Spleen (tissue), 7 donors: ENCODE measurements around the gene GAREM1.

ENCODE experiments used
- POLR2AphosphoS5 ChIP-seq, 3 donors: sonication (generic); formaldehyde crosslinking; IDR thresholded peaks; one replicate each; pipeline ENCODE4 v1.5.1; 2017; ENCODE audit warnings: antibody characterized with exemption in 3 of 3
- TF ChIP-seq, protein P1 (sequence below), 11 experiments: fragments of 200-600 bp in 7 of 11; fragments of 450-650 bp in 4 of 11; sonication (generic) in 4 of 11; IDR thresholded peaks in 8 of 11; conservative IDR thresholded peaks in 3 of 11; 1 replicate in 7 of 11; 2 replicates in 4 of 11; pipeline versions ENCODE4 v1.4.0 to v1.8.0; 2016 to 2021; ENCODE audit warnings: antibody characterized with exemption in 11 of 11, inconsistent platforms in 4 of 11, mild to moderate bottlenecking in 1 of 11
- donor health status: DM: no; HTN: no; CAD: no; lungs with moderate emphysema.
- donor health status: DM: no; HTN: no; CAD: no.
- donor health status: DM: no; HTN: no; CAD: no.

DNA sequence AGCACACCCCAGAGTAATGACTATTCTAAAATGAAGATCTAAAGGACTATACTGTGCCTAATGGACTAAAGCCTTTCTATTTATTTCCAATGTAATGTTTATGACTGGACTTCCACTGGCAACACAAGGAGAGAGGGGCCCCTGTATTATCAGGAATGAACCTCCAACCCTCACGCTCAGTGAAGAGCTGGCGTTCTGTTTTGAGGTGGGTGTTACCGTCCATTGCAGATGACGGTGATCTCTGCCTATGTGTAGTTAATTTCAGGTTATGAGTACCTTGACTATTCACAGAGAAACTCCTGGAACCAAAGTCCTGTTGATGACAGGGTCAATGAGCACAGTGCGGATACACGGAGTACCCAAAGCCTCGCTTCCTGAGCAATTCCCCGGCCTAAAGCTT is 195.5 kb downstream of the GAREM1 start:
- TF ChIP-seq, protein P1, sequence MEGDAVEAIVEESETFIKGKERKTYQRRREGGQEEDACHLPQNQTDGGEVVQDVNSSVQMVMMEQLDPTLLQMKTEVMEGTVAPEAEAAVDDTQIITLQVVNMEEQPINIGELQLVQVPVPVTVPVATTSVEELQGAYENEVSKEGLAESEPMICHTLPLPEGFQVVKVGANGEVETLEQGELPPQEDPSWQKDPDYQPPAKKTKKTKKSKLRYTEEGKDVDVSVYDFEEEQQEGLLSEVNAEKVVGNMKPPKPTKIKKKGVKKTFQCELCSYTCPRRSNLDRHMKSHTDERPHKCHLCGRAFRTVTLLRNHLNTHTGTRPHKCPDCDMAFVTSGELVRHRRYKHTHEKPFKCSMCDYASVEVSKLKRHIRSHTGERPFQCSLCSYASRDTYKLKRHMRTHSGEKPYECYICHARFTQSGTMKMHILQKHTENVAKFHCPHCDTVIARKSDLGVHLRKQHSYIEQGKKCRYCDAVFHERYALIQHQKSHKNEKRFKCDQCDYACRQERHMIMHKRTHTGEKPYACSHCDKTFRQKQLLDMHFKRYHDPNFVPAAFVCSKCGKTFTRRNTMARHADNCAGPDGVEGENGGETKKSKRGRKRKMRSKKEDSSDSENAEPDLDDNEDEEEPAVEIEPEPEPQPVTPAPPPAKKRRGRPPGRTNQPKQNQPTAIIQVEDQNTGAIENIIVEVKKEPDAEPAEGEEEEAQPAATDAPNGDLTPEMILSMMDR (IDR thresholded peaks at IDR 0.05 in 8 of 11, conservative IDR thresholded peaks at IDR 0.05 in 3 of 11), result no peak
- no peak for TF ChIP-seq POLR2AphosphoS5 (IDR thresholded peaks at IDR 0.05)
